A549 (cell line): ENCODE results near the gene PPM1B. TPM values are rescaled to one million over a fixed set of nuclear protein-coding genes. Genes with fewer than 3 reads are reported as not detected.

Experiments used
- ATAC-seq, 2 experiments: fragments of 200-7000 bp in 1 of 2; fragments of >200 bp in 1 of 2; cut with Nextera tagmentation in 1 of 2; cut with Tn5 transposase in 1 of 2; 3 replicates each; pipeline versions ENCODE4 v1.8.0 to v1.9.1; 2018 to 2020; ENCODE audit warnings: mild to moderate bottlenecking in 1 of 2, moderate library complexity in 1 of 2
- CTCF ChIA-PET: fragments of 300-600 bp; sonication (Branson Sonifier 250); formaldehyde crosslinking; extraction: SDS; loops from one replicate; lab custom pipeline; 2021; ENCODE audit warnings: antibody characterized with exemption, inconsistent platforms; lab: Yijun Ruan, JAX
- POLR2A ChIA-PET: fragments of 350-600 bp; formaldehyde crosslinking; extraction: SDS; loops from one replicate; lab custom pipeline; 2021; ENCODE audit warnings: antibody characterized with exemption, inconsistent platforms; lab: Yijun Ruan, JAX
- DNase-seq, 2 experiments: peaks; one replicate each; pipeline versions ENCODE4 v3.0.0 to v3.0.0-alpha.2; 2011 to 2016; ENCODE audit warnings: low read depth in 1 of 2, low spot score in 1 of 2
- FAIRE-seq: peaks from 2 replicates; lab custom pipeline; 2011; peaks lifted over from hg19 to GRCh38; lab: Jason Lieb, UNC
- H3K27ac ChIP-seq, 2 experiments: fragments of >200 bp; sonication (Bioruptor Twin); formaldehyde crosslinking; 3 replicates each; pipeline ENCODE4 v1.5.1; 2016 to 2017
- H3K4me1 ChIP-seq: fragments of >200 bp; sonication (Bioruptor Twin); formaldehyde crosslinking; 3 replicates; pipeline ENCODE4 v1.6.1; 2016
- H3K4me2 ChIP-seq: fragments of >200 bp; sonication (Bioruptor Twin); formaldehyde crosslinking; 3 replicates; pipeline ENCODE4 v1.6.1; 2016
- H3K4me3 ChIP-seq: fragments of >200 bp; sonication (Bioruptor Twin); formaldehyde crosslinking; 3 replicates; pipeline ENCODE4 v1.5.1; 2016
- H3K9me3 ChIP-seq: fragments of >200 bp; sonication (Bioruptor Twin); formaldehyde crosslinking; 3 replicates; pipeline ENCODE4 v1.6.1; 2016
- BHLHE40 ChIP-seq: IDR thresholded peaks from 2 replicates; pipeline ENCODE4 v1.6.1; 2012; ENCODE audit warnings: low read depth, low read length, inconsistent platforms
- CEBPB ChIP-seq, 2 experiments: fragments of >200 bp in 1 of 2; sonication (Bioruptor Twin) in 1 of 2; formaldehyde crosslinking in 1 of 2; IDR thresholded peaks; 2 replicates each; pipeline ENCODE4 v1.6.1; 2012 to 2016
- EHF ChIP-seq: fragments of 250-450 bp; sonication (Bioruptor Pico); IDR thresholded peaks from 2 replicates; pipeline ENCODE4 v1.5.0; 2020; ENCODE audit warnings: mild to moderate bottlenecking
- EP300 ChIP-seq, 2 experiments: fragments of >200 bp; sonication (Bioruptor Twin); formaldehyde crosslinking; IDR thresholded peaks; 2 replicates in 1 of 2; 3 replicates in 1 of 2; pipeline ENCODE4 v1.6.1; 2016 to 2017
- ESRRA ChIP-seq: fragments of 150-350 bp; IDR thresholded peaks from 2 replicates; pipeline ENCODE4 v1.6.1; 2014; ENCODE audit warnings: mild to moderate bottlenecking, low read length, borderline replicate concordance
- FOSB ChIP-seq: fragments of 250-450 bp; sonication (Bioruptor Pico); IDR thresholded peaks from 2 replicates; pipeline ENCODE4 v1.5.0; 2020; ENCODE audit warnings: mild to moderate bottlenecking, moderate library complexity
- FOSL2 ChIP-seq, 2 experiments: fragments of 450-650 bp in 1 of 2; fragments of >200 bp in 1 of 2; sonication (Bioruptor Twin) in 1 of 2; formaldehyde crosslinking; IDR thresholded peaks; 2 replicates each; pipeline versions ENCODE4 v1.5.0 to v1.6.1; 2016 to 2020; ENCODE audit warnings: mild to moderate bottlenecking in 1 of 2, moderate library complexity in 1 of 2
- FOXS1 ChIP-seq: fragments of 250-450 bp; sonication (Bioruptor Pico); IDR thresholded peaks from 2 replicates; pipeline ENCODE4 v1.5.0; 2020; ENCODE audit warnings: mild to moderate bottlenecking, moderate library complexity
- GATA3 ChIP-seq: IDR thresholded peaks from 2 replicates; pipeline ENCODE4 v1.6.1; 2012; ENCODE audit warnings: borderline replicate concordance
- HDAC2 ChIP-seq: fragments of 200-600 bp; sonication (generic); IDR thresholded peaks from 2 replicates; pipeline ENCODE4 v1.6.1; 2016
- HES2 ChIP-seq: fragments of >200 bp; sonication (Bioruptor Twin); formaldehyde crosslinking; IDR thresholded peaks from 2 replicates; pipeline ENCODE4 v1.6.1; 2016
- HOXB13 ChIP-seq: fragments of 250-450 bp; sonication (Bioruptor Pico); IDR thresholded peaks from 2 replicates; pipeline ENCODE4 v1.5.0; 2020; ENCODE audit warnings: low read depth, mild to moderate bottlenecking, moderate library complexity
- HOXB5 ChIP-seq: fragments of 250-450 bp; sonication (Bioruptor Pico); IDR thresholded peaks from 2 replicates; pipeline ENCODE4 v1.5.0; 2020; ENCODE audit warnings: mild to moderate bottlenecking, moderate library complexity
- KDM1A ChIP-seq: fragments of 200-600 bp; sonication (generic); IDR thresholded peaks from 2 replicates; pipeline ENCODE4 v1.6.1; 2016; ENCODE audit warnings: low read depth, mild to moderate bottlenecking
- KDM5A ChIP-seq: fragments of 200-600 bp; sonication (generic); IDR thresholded peaks from 2 replicates; pipeline ENCODE4 v1.6.1; 2016; ENCODE audit warnings: antibody characterized with exemption, mild to moderate bottlenecking
- MAFK ChIP-seq: fragments of 450-650 bp; IDR thresholded peaks from 2 replicates; pipeline ENCODE4 v1.6.1; 2014; ENCODE audit not compliant: partially characterized antibody
- MAZ ChIP-seq: fragments of 150-350 bp; IDR thresholded peaks from 2 replicates; pipeline ENCODE4 v1.6.1; 2014; ENCODE audit warnings: antibody characterized with exemption, low read depth, low read length, borderline replicate concordance
- NFE2L2 ChIP-seq: fragments of 150-350 bp; conservative IDR thresholded peaks from 2 replicates; pipeline ENCODE4 v1.6.1; 2014; ENCODE audit warnings: low read length
- PHF8 ChIP-seq: fragments of 200-600 bp; sonication (generic); IDR thresholded peaks from 2 replicates; pipeline ENCODE4 v1.6.1; 2016; ENCODE audit warnings: low read depth, mild to moderate bottlenecking, antibody characterized with exemption, moderate library complexity, borderline replicate concordance
- POLR2A ChIP-seq: IDR thresholded peaks from 2 replicates; pipeline ENCODE4 v1.6.1; 2012; ENCODE audit warnings: mild to moderate bottlenecking, low read length
- POLR2AphosphoS2 ChIP-seq: conservative IDR thresholded peaks from 2 replicates; pipeline ENCODE4 v1.6.1; 2012; ENCODE audit warnings: low read length, improper control_type of control experiment, inconsistent platforms
- RARB ChIP-seq: fragments of 250-450 bp; sonication (Bioruptor Pico); IDR thresholded peaks from 2 replicates; pipeline ENCODE4 v1.8.0; 2021; ENCODE audit warnings: mild to moderate bottlenecking, moderate library complexity
- RCOR1 ChIP-seq: fragments of 150-350 bp; IDR thresholded peaks from 2 replicates; pipeline ENCODE4 v1.6.1; 2014; ENCODE audit warnings: antibody characterized with exemption, low read length, low read depth
- RNF2 ChIP-seq: fragments of 200-600 bp; sonication (generic); IDR thresholded peaks from 2 replicates; pipeline ENCODE4 v1.6.1; 2016; ENCODE audit warnings: low read depth, mild to moderate bottlenecking, antibody characterized with exemption, moderate library complexity, borderline replicate concordance
- SMC3 ChIP-seq: fragments of >200 bp; sonication (Bioruptor Twin); formaldehyde crosslinking; IDR thresholded peaks from 3 replicates; pipeline ENCODE4 v1.6.1; 2018; ENCODE audit warnings: inconsistent platforms
- SREBF2 ChIP-seq: fragments of 450-650 bp; IDR thresholded peaks from 2 replicates; pipeline ENCODE4 v1.6.1; 2014; ENCODE audit warnings: mild to moderate bottlenecking, moderate library complexity
- TP53 ChIP-seq: fragments of 250-450 bp; sonication (Bioruptor Pico); IDR thresholded peaks from 2 replicates; pipeline ENCODE4 v1.5.0; 2021; ENCODE audit warnings: mild to moderate bottlenecking, moderate library complexity
- ZC3H11A ChIP-seq: fragments of 450-650 bp; IDR thresholded peaks from 2 replicates; pipeline ENCODE4 v1.6.1; 2014; ENCODE audit warnings: antibody characterized with exemption, mild to moderate bottlenecking
- ZFP36 ChIP-seq: fragments of 450-650 bp; IDR thresholded peaks from 2 replicates; pipeline ENCODE4 v1.6.1; 2014; ENCODE audit warnings: borderline replicate concordance; ENCODE audit not compliant: partially characterized antibody
- WGBS: methylation state at CpG from one replicate; pipeline ENCODE4 v1.1.6; 2017; ENCODE audit errors: missing lambda C conversion rate; 5-methylcytosine and 5-hydroxymethylcytosine counted together
- polyA plus RNA-seq, 4 experiments: library from polyadenylated mRNA; depleted of rRNA in 3 of 4; stranded (reverse); fragments of >200 nt; fragmentation: RNase III in 1 of 4; extraction: RNeasy Plus Mini Kit Qiagen cat#74134 plus additional on column Dnase treatment in 1 of 4; gene quantifications; 2 replicates in 3 of 4; 3 replicates in 1 of 4; pipeline ENCODE4 v1.2.3, GENCODE V29; 2011 to 2017
- TF ChIP-seq, protein P1 (sequence below): fragments of 450-650 bp; IDR thresholded peaks from 2 replicates; pipeline ENCODE4 v1.6.1; 2014; ENCODE audit warnings: antibody characterized with exemption
- TF ChIP-seq, protein P2 (sequence below): fragments of 250-450 bp; sonication (Bioruptor Pico); IDR thresholded peaks from 2 replicates; pipeline ENCODE4 v1.5.0; 2020; ENCODE audit warnings: low read depth, mild to moderate bottlenecking, moderate library complexity

PPM1B gene
- polyA plus RNA-seq, 2 of the 4 experiments (the other 2 are of a cell fraction): 49.0 to 75.1 TPM

DNA sequence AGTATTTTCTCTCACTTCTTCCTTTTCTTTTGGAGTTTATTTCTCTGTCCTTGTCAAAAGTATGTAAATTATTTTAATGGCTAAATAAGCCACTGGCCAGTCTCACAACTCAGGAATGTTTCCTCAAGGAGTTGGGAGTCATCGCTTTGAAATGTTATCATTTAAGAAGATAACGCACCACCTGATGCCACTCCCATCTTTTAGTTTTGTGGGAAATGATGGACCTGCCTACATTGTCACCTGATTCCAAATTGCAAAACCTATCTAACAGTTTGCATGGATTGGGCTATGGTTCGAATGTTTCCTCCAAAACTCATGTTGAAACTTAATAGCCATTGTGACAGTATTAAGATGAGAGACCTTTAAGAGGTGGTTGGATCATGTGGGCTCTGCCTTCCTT, 32.4 kb upstream of the PPM1B start:
- DNase-seq: peak; percentile 43 to 77
- FAIRE-seq: peak; percentile 13
- ATAC-seq: peak; percentile 81 to 82; a peak in 5 of 6 replicates
- H3K4me3 ChIP-seq: no peak overlapping the region
- TF ChIP-seq HOXB13: no peak
- TF ChIP-seq SREBF2: no peak
- no peak for TF ChIP-seq RNF2
- TF ChIP-seq MAZ: no peak
- TF ChIP-seq, protein P1, sequence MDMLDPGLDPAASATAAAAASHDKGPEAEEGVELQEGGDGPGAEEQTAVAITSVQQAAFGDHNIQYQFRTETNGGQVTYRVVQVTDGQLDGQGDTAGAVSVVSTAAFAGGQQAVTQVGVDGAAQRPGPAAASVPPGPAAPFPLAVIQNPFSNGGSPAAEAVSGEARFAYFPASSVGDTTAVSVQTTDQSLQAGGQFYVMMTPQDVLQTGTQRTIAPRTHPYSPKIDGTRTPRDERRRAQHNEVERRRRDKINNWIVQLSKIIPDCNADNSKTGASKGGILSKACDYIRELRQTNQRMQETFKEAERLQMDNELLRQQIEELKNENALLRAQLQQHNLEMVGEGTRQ: peak; percentile 33; the same call in 1 of the 2 replicates
- no peak for TF ChIP-seq RARB (CRISPR knock-in tag)
- no peak for TF ChIP-seq BHLHE40
- no peak for TF ChIP-seq FOSL2 (IDR thresholded peaks at IDR 0.05)
- peak; percentile 62 for TF ChIP-seq FOSL2 (CRISPR knock-in tag; IDR thresholded peaks at IDR 0.05)
- TF ChIP-seq FOXS1: no peak
- TF ChIP-seq POLR2AphosphoS2: no peak
- TF ChIP-seq SMC3: no peak
- TF ChIP-seq FOSB (CRISPR knock-in tag): no peak
- TF ChIP-seq ZC3H11A: no peak
- TF ChIP-seq GATA3: peak; percentile 55; the same call in 1 of the 2 replicates
- no peak for TF ChIP-seq RCOR1
- no peak for TF ChIP-seq EP300 (IDR thresholded peaks at IDR 0.05)
- TF ChIP-seq ESRRA: no peak
- no peak for TF ChIP-seq EHF
- no peak for TF ChIP-seq MAFK
- TF ChIP-seq NFE2L2: no peak
- TF ChIP-seq HES2: no peak
- TF ChIP-seq CEBPB (IDR thresholded peaks at IDR 0.05): peak in 1 of 2 experiments; percentile 32; a peak in 1 of 4 replicates
- no peak for TF ChIP-seq HDAC2
- TF ChIP-seq HOXB5 (CRISPR knock-in tag): no peak
- TF ChIP-seq KDM1A: no peak
- no peak for TF ChIP-seq KDM5A
- TF ChIP-seq ZFP36: no peak
- TF ChIP-seq TP53: no peak
- TF ChIP-seq, protein P2, sequence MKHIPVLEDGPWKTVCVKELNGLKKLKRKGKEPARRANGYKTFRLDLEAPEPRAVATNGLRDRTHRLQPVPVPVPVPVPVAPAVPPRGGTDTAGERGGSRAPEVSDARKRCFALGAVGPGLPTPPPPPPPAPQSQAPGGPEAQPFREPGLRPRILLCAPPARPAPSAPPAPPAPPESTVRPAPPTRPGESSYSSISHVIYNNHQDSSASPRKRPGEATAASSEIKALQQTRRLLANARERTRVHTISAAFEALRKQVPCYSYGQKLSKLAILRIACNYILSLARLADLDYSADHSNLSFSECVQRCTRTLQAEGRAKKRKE (CRISPR knock-in tag): no peak
- TF ChIP-seq PHF8: no peak
- TF ChIP-seq POLR2A: no peak
- H3K4me2 ChIP-seq: peak overlapping the region; percentile 48
- H3K27ac ChIP-seq: peak overlapping the region in 1 of 2 experiments; percentile 43; a peak in 2 of 6 replicates
- H3K9me3 ChIP-seq: peaks cover 6% of the 10 kb centered on the region
- ChIA-PET CTCF (interaction anchor here (0.6 to 1.0 kb wide), 2 partner anchors 12 to 340 kb away, joined by 3 read pairs; no protein-coding TSS in a partner anchor), POLR2A (no interaction called here)
- WGBS: 34% methylated on average over 3 of the region's 3 CpGs
- peaks cover 26% of the 10 kb centered on the region for H3K4me1 ChIP-seq

DNA sequence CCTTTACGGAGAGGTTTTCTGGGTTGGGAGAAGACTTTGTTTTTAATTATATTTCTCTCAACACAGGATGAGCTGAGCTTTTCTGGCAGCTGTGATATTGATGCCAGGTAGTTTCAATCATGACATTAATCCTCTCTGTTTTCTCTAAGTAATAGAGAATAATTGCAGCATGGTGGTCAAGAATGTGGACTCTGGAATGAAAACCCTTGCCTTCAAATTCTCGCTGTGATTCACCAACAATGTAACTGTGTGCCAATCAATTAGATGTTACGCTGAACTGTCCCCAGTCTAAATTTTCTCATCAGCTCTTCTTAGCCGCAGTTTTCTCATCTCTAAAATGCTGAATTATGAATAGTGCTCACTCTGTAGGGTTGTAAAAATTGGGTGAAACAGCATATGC, 31.6 kb upstream of the PPM1B start:
- 79% methylated on average over 4 of the region's 4 CpGs for WGBS
- DNase-seq: no peak
- FAIRE-seq: no peak
- CTCF ChIA-PET: interaction anchor here (0.6 to 1.0 kb wide), 2 partner anchors 12 to 341 kb away, joined by 3 read pairs; no protein-coding TSS in a partner anchor
- Histone ChIP-seq H3K9me3 (no peaks in the 10 kb centered on the region), H3K4me1 (peaks cover 26% of the 10 kb centered on the region), H3K4me2 (no peak overlapping the region), H3K4me3 (no peak overlapping the region), H3K27ac (no peak overlapping the region)
- TF ChIP-seq POLR2A: no peak
- TF ChIP-seq, protein P2 (CRISPR knock-in tag): no peak
- no peak for TF ChIP-seq FOXS1
- TF ChIP-seq HOXB13: no peak
- TF ChIP-seq BHLHE40: no peak
- ATAC-seq: no peak
- POLR2A ChIA-PET: no interaction called here
